Measurements from ENCODE around the gene DBET.
"Not testable (repeated sequence)": the region's sequence is repeated elsewhere in the genome, so short reads cannot be mapped to it uniquely, and the experiment has no call there.

DNA sequence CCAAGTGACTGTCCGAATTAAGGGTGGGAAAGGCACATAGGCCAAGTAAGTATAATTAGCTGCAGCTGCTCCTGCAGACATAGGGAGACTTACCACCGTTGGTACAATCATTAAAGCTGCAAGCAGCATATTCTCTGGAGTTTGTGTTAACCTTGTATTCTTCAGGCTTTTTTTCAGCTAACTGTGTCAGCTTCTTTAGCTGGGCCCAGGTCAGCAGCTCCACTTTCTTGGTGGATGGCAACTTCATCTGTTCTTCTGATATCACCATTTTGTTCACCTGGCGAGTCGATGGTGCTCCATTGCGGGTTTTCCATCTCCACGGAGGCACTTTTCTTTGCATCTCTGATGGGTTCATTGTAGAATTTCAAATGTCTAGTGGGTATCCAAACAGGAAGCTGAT is 44.5 kb downstream of the DBET start:
- TF ChIP-seq, protein P1, sequence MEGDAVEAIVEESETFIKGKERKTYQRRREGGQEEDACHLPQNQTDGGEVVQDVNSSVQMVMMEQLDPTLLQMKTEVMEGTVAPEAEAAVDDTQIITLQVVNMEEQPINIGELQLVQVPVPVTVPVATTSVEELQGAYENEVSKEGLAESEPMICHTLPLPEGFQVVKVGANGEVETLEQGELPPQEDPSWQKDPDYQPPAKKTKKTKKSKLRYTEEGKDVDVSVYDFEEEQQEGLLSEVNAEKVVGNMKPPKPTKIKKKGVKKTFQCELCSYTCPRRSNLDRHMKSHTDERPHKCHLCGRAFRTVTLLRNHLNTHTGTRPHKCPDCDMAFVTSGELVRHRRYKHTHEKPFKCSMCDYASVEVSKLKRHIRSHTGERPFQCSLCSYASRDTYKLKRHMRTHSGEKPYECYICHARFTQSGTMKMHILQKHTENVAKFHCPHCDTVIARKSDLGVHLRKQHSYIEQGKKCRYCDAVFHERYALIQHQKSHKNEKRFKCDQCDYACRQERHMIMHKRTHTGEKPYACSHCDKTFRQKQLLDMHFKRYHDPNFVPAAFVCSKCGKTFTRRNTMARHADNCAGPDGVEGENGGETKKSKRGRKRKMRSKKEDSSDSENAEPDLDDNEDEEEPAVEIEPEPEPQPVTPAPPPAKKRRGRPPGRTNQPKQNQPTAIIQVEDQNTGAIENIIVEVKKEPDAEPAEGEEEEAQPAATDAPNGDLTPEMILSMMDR (IDR thresholded peaks at IDR 0.05), result not testable (repeated sequence)
- not testable (repeated sequence) for TF ChIP-seq EZH2phosphoT487 (IDR thresholded peaks at IDR 0.05)

Data from neural progenitor cell (in vitro differentiated cells).